ENCODE measurements around the gene ATF7.
"Not testable (repeated sequence)": the region's sequence is repeated elsewhere in the genome, so short reads cannot be mapped to it uniquely, and the experiment has no call there.

Gene ATF7

DNA sequence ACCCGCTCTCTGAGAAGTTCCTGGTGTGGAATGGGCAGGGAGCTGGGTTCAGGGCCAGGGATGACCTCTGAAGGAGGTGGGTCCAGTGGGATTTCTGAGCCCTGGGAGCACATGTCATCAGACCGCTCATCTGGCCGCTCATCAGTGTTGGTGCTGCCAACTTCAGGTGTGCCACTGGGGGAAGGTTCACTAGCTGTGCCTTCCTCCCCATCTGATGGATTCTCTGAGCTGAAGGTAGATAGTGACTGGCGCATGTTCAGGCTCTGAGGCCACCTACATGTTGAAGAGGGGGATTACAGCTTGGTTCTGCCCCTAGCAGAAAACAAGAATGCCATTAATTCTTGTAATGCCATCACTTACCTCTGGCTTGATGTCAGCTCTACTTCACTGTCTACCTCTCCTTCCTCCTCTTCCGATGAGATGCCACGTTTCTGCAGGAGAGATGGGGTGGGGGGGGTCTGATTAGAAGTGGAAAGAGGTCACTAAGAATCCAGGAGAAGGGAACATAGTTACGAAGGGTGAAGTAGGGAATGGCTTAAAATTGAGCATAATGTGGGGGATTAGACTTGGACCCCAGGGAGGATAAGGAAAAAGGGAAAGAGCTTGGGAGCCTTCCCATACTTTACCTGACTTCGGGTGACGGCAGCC lies 144.1 kb downstream of the ATF7 start:
- Histone ChIP-seq H3K4me3 (ENCODE audit: low read depth in 1 of 2, low read length in 1 of 2) (no peak overlapping the region), H3K4me1 (ENCODE audit: control insufficient read depth in 1 of 2, insufficient read depth in 1 of 2, low read depth in 1 of 2, low read length in 1 of 2) (no peaks in the 10 kb centered on the region), H3K27ac (no peak overlapping the region), H3K36me3 (peaks cover 98% of the 10 kb centered on the region), H3K9me3 (no peaks in the 10 kb centered on the region), H3K27me3 (no peaks in the 10 kb centered on the region)
- TF ChIP-seq, protein P1, sequence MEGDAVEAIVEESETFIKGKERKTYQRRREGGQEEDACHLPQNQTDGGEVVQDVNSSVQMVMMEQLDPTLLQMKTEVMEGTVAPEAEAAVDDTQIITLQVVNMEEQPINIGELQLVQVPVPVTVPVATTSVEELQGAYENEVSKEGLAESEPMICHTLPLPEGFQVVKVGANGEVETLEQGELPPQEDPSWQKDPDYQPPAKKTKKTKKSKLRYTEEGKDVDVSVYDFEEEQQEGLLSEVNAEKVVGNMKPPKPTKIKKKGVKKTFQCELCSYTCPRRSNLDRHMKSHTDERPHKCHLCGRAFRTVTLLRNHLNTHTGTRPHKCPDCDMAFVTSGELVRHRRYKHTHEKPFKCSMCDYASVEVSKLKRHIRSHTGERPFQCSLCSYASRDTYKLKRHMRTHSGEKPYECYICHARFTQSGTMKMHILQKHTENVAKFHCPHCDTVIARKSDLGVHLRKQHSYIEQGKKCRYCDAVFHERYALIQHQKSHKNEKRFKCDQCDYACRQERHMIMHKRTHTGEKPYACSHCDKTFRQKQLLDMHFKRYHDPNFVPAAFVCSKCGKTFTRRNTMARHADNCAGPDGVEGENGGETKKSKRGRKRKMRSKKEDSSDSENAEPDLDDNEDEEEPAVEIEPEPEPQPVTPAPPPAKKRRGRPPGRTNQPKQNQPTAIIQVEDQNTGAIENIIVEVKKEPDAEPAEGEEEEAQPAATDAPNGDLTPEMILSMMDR (IDR thresholded peaks at IDR 0.05): no peak

DNA sequence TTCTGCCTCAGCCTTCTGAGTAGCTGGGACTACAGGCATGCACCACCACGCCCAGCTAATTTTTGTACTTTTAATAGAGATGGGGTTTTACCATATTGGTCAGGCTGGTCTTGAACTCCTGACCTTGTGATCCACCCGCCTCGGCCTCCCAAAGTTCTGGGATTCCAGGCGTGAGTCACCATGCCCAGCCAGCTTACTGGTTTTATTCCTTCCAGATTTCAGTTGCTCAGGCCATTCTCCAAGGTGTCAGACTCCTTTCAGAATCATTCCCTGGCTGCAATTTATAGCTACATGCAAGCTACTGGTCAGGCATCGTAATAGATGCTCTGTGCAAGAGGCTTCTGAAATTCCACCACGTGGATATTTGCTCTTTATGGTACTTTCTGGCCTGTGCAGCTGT lies 144.7 kb downstream of the ATF7 start:
- peaks cover 98% of the 10 kb centered on the region for H3K36me3 ChIP-seq
- not testable (repeated sequence) for H3K9me3 ChIP-seq; H3K4me3 ChIP-seq (ENCODE audit: low read depth in 1 of 2, low read length in 1 of 2); H3K27ac ChIP-seq; H3K4me1 ChIP-seq (ENCODE audit: control insufficient read depth in 1 of 2, insufficient read depth in 1 of 2, low read depth in 1 of 2, low read length in 1 of 2); H3K27me3 ChIP-seq

DNA sequence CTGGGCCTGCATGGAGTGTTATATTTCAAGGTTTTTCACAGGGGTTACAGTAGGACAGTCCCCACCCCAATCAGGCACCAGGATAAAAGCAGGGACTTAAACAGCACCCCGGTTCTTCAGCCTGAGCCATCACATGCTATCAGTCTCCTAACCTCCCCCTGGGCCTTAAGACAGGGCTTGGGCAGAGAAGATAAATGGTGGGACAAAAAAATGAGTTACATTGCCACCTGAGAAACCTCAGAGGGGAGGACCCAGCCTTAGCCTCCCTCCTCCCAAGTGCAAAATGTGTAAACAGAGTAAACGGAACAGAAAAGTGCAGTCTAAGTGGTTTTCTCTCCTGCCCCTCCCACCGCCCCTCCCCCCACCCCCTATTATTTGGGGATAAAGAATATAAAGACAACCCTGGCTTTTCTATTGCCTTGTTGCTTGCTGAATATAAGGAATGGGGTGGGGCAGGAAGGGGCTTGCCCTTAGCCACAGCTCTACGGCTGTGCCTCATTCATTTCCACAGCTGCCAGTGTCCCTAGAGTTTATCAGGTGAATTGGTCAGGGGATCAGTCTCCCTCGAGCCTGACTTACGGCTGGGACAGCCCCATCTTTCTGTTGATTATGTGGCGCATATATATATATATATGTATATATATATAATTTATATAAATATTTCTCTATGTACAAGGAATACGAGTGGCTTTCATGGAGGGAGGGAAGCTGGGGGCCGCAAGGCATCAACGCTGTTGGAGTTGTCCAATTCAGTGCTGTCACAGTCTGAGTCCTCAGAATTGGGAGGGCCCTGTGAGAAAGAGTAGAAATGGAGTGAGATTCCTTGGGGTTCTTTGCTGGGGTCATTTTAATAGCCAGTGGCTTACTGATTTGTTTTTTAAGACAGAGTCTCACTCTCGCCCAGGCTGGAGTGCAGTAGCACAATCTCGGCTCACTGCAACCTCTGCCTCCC lies 145.4 kb downstream of the ATF7 start:
- Histone ChIP-seq H3K27me3 (no peaks in the 10 kb centered on the region), H3K36me3 (peaks cover 98% of the 10 kb centered on the region), H3K4me3 (ENCODE audit: low read depth in 1 of 2, low read length in 1 of 2) (no peak overlapping the region), H3K27ac (no peak overlapping the region), H3K9me3 (no peaks in the 10 kb centered on the region), H3K4me1 (ENCODE audit: control insufficient read depth in 1 of 2, insufficient read depth in 1 of 2, low read depth in 1 of 2, low read length in 1 of 2) (no peaks in the 10 kb centered on the region)
- TF ChIP-seq, protein P1 (IDR thresholded peaks at IDR 0.05): no peak

DNA sequence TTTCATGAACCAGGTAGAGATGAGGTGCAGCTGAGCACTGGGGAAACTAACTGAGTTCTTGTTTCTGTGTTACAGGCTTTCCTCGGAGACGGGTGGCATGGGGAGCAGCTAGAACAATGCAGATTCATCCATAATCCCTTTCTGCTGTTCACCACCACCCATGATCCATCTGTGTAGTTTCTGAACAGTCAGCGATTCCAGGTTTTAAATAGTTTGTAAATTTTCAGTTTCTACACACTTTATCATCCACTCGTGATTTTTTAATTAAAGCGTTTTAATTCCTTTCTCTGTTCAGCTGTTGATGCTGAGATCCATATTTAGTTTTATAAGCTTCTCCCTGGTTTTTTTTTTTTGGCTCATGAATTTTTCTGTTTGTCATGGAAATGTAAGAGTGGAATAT lies 146.9 kb downstream of the ATF7 start:
- H3K4me1 ChIP-seq (ENCODE audit: control insufficient read depth in 1 of 2, insufficient read depth in 1 of 2, low read depth in 1 of 2, low read length in 1 of 2): no peaks in the 10 kb centered on the region
- peak overlapping the region; percentile 4 for H3K27ac ChIP-seq
- no peaks in the 10 kb centered on the region for H3K9me3 ChIP-seq
- no peaks in the 10 kb centered on the region for H3K27me3 ChIP-seq
- TF ChIP-seq, protein P1 (IDR thresholded peaks at IDR 0.05): no peak
- peaks cover 99% of the 10 kb centered on the region for H3K36me3 ChIP-seq
- no peak overlapping the region for H3K4me3 ChIP-seq (ENCODE audit: low read depth in 1 of 2, low read length in 1 of 2)

DNA sequence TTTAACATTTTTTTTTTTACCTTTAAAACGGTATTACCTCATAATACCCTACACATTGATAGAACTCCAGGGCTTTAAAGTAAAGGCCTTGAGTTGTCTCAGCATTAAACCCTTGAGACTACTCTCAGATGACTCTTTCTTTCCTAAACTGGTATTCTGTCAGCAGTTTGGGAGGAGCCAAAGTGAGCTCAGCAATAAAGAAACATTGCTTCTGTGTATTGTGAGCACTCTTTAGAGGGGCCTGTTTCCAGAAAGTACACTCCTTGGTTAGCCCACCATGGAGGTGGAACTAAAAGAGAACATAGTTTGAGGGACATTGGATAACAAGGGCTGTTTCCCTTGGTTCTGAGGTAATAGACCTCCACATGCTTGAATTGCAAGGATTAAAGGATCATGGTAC lies 147.3 kb downstream of the ATF7 start:
- Histone ChIP-seq H3K27ac (peak overlapping the region; percentile 4), H3K36me3 (peaks cover 99% of the 10 kb centered on the region), H3K27me3 (no peaks in the 10 kb centered on the region), H3K9me3 (no peaks in the 10 kb centered on the region), H3K4me3 (ENCODE audit: low read depth in 1 of 2, low read length in 1 of 2) (no peak overlapping the region), H3K4me1 (ENCODE audit: control insufficient read depth in 1 of 2, insufficient read depth in 1 of 2, low read depth in 1 of 2, low read length in 1 of 2) (no peaks in the 10 kb centered on the region)
- TF ChIP-seq, protein P1 (IDR thresholded peaks at IDR 0.05): no peak

DNA sequence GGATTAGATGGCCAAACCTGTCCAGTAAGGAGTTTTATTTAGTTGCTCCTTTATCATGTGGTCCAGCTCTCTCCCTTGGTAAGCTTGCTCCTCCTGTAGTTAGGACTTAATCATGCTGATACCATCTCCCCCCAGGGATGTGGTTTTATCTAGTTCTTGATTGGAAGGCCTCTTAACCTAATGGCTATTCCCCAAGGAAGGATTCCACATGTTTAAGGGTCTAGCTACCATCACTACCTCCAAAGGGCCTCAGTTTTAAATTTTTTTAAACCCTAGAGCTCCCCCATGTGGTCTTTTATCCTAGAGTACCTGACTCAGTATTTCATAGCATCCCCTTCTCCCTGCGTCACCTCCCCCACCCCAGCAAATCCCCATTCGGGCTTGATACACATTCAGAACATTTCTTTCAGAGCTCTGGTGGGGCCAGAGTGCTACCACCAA lies 149.4 kb downstream of the ATF7 start:
- TF ChIP-seq, protein P1 (IDR thresholded peaks at IDR 0.05): no peak
- no peaks in the 10 kb centered on the region for H3K9me3 ChIP-seq
- H3K4me1 ChIP-seq (ENCODE audit: control insufficient read depth in 1 of 2, insufficient read depth in 1 of 2, low read depth in 1 of 2, low read length in 1 of 2): no peaks in the 10 kb centered on the region
- peaks cover 99% of the 10 kb centered on the region for H3K36me3 ChIP-seq
- H3K27ac ChIP-seq: no peak overlapping the region
- no peaks in the 10 kb centered on the region for H3K27me3 ChIP-seq
- no peak overlapping the region for H3K4me3 ChIP-seq (ENCODE audit: low read depth in 1 of 2, low read length in 1 of 2)
